ENCODE measurements around the gene TWNK. TPM values are rescaled to one million over a fixed set of nuclear protein-coding genes. Genes with fewer than 3 reads are reported as not detected.

Gene TWNK
- total and polyA plus RNA-seq, 10 of the 15 experiments (the other 5 are each of a cell fraction or from before 2014, with no cell fraction given), result 13.6 to 32.8 (median 18.0) TPM

DNA sequence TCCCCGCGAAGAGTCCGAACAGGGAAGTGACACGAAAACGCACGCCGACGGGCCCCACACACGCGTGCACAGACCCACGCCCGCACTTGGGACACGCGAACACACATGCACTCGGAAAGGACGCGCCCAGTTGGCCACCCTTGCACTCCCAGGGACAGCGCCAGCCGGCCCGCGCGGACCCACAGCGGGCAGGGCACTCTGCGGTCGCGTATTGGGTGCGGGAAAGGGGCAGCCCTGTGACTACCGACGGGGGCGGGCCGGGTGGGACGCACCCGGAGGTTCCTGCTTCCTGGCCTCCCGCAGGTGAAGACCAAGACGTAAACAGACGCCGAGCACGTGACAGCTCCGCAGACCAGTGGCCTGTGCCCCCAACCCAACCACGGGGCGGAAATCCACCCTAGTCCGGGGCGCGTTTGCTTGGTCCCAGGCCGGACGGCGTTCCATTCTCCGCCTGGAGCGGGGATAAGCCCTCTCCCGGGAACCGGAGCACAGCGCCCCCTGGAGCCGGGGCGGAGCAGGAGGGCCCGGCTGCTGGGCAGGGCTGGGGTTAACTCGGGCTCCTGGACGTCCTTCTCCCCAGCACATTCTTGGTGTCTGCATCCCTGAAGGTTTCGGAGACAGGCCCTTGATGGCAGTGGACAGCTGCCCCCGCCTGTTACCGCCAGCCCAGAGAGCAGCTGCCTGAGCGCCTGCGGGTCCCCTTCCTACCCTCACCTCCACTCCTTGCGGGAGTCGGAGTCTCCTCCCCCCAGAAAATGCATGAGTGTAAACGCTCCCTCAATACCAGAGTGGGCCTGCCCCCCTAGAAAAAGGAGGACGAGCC, 10.2 kb downstream of the TWNK start (continued):
- TF ChIP-seq, protein P1, sequence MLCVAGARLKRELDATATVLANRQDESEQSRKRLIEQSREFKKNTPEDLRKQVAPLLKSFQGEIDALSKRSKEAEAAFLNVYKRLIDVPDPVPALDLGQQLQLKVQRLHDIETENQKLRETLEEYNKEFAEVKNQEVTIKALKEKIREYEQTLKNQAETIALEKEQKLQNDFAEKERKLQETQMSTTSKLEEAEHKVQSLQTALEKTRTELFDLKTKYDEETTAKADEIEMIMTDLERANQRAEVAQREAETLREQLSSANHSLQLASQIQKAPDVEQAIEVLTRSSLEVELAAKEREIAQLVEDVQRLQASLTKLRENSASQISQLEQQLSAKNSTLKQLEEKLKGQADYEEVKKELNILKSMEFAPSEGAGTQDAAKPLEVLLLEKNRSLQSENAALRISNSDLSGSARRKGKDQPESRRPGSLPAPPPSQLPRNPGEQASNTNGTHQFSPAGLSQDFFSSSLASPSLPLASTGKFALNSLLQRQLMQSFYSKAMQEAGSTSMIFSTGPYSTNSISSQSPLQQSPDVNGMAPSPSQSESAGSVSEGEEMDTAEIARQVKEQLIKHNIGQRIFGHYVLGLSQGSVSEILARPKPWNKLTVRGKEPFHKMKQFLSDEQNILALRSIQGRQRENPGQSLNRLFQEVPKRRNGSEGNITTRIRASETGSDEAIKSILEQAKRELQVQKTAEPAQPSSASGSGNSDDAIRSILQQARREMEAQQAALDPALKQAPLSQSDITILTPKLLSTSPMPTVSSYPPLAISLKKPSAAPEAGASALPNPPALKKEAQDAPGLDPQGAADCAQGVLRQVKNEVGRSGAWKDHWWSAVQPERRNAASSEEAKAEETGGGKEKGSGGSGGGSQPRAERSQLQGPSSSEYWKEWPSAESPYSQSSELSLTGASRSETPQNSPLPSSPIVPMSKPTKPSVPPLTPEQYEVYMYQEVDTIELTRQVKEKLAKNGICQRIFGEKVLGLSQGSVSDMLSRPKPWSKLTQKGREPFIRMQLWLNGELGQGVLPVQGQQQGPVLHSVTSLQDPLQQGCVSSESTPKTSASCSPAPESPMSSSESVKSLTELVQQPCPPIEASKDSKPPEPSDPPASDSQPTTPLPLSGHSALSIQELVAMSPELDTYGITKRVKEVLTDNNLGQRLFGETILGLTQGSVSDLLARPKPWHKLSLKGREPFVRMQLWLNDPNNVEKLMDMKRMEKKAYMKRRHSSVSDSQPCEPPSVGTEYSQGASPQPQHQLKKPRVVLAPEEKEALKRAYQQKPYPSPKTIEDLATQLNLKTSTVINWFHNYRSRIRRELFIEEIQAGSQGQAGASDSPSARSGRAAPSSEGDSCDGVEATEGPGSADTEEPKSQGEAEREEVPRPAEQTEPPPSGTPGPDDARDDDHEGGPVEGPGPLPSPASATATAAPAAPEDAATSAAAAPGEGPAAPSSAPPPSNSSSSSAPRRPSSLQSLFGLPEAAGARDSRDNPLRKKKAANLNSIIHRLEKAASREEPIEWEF (IDR thresholded peaks at IDR 0.05; ENCODE audit: insufficient replicate concordance, low read depth, low read length), result no peak
- peak; percentile 68; the same call in 1 of the 2 replicates for TF ChIP-seq ZNF217 (IDR thresholded peaks at IDR 0.05)
- no peak for TF ChIP-seq FOS (IDR thresholded peaks at IDR 0.05; ENCODE audit: borderline replicate concordance, extremely low read depth, insufficient read length)
- TF ChIP-seq, protein P2, sequence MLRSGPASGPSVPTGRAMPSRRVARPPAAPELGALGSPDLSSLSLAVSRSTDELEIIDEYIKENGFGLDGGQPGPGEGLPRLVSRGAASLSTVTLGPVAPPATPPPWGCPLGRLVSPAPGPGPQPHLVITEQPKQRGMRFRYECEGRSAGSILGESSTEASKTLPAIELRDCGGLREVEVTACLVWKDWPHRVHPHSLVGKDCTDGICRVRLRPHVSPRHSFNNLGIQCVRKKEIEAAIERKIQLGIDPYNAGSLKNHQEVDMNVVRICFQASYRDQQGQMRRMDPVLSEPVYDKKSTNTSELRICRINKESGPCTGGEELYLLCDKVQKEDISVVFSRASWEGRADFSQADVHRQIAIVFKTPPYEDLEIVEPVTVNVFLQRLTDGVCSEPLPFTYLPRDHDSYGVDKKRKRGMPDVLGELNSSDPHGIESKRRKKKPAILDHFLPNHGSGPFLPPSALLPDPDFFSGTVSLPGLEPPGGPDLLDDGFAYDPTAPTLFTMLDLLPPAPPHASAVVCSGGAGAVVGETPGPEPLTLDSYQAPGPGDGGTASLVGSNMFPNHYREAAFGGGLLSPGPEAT (IDR thresholded peaks at IDR 0.05; ENCODE audit: low read depth), result peak; percentile 77
- TF ChIP-seq FOXM1 (IDR thresholded peaks at IDR 0.05; ENCODE audit: low read depth, low read length), result peak; percentile 66; the same call in 1 of the 2 replicates
- TF ChIP-seq NR2F1 (conservative IDR thresholded peaks at IDR 0.05), result peak; percentile 62; the same call in 1 of the 2 replicates
- no peak for TF ChIP-seq CREM (IDR thresholded peaks at IDR 0.05; ENCODE audit: low read depth)
- TF ChIP-seq, protein P3, sequence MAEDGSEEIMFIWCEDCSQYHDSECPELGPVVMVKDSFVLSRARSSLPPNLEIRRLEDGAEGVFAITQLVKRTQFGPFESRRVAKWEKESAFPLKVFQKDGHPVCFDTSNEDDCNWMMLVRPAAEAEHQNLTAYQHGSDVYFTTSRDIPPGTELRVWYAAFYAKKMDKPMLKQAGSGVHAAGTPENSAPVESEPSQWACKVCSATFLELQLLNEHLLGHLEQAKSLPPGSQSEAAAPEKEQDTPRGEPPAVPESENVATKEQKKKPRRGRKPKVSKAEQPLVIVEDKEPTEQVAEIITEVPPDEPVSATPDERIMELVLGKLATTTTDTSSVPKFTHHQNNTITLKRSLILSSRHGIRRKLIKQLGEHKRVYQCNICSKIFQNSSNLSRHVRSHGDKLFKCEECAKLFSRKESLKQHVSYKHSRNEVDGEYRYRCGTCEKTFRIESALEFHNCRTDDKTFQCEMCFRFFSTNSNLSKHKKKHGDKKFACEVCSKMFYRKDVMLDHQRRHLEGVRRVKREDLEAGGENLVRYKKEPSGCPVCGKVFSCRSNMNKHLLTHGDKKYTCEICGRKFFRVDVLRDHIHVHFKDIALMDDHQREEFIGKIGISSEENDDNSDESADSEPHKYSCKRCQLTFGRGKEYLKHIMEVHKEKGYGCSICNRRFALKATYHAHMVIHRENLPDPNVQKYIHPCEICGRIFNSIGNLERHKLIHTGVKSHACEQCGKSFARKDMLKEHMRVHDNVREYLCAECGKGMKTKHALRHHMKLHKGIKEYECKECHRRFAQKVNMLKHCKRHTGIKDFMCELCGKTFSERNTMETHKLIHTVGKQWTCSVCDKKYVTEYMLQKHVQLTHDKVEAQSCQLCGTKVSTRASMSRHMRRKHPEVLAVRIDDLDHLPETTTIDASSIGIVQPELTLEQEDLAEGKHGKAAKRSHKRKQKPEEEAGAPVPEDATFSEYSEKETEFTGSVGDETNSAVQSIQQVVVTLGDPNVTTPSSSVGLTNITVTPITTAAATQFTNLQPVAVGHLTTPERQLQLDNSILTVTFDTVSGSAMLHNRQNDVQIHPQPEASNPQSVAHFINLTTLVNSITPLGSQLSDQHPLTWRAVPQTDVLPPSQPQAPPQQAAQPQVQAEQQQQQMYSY (CRISPR knock-in tag; IDR thresholded peaks at IDR 0.05), result no peak
- TF ChIP-seq CBX5 (IDR thresholded peaks at IDR 0.05; ENCODE audit: low read depth), result no peak
- TF ChIP-seq SREBF2 (IDR thresholded peaks at IDR 0.05; ENCODE audit: low read length), result no peak
- TF ChIP-seq NFXL1 (IDR thresholded peaks at IDR 0.05; ENCODE audit: borderline replicate concordance), result no peak
- TF ChIP-seq NBN (IDR thresholded peaks at IDR 0.05), result peak; percentile 68
- TF ChIP-seq USF1 (IDR thresholded peaks at IDR 0.05; ENCODE audit: borderline replicate concordance, extremely low read length, insufficient read depth, low read depth, low read length), result peak; percentile 80
- TF ChIP-seq JUNB (IDR thresholded peaks at IDR 0.05), result no peak
- no peak for TF ChIP-seq WRNIP1 (IDR thresholded peaks at IDR 0.05; ENCODE audit: borderline replicate concordance, low read depth, low read length)
- TF ChIP-seq BMI1 (IDR thresholded peaks at IDR 0.05; ENCODE audit: borderline replicate concordance), result no peak
